ENCODE measurements around the gene SETD1A. TPM values are rescaled to one million over a fixed set of nuclear protein-coding genes. Genes with fewer than 3 reads are reported as not detected.
"Not testable (repeated sequence)": the region's sequence is repeated elsewhere in the genome, so short reads cannot be mapped to it uniquely, and the experiment has no call there.

Gene SETD1A
- total RNA-seq, 2 donors from 2014 or later = 31.3 to 45.5 TPM

DNA sequence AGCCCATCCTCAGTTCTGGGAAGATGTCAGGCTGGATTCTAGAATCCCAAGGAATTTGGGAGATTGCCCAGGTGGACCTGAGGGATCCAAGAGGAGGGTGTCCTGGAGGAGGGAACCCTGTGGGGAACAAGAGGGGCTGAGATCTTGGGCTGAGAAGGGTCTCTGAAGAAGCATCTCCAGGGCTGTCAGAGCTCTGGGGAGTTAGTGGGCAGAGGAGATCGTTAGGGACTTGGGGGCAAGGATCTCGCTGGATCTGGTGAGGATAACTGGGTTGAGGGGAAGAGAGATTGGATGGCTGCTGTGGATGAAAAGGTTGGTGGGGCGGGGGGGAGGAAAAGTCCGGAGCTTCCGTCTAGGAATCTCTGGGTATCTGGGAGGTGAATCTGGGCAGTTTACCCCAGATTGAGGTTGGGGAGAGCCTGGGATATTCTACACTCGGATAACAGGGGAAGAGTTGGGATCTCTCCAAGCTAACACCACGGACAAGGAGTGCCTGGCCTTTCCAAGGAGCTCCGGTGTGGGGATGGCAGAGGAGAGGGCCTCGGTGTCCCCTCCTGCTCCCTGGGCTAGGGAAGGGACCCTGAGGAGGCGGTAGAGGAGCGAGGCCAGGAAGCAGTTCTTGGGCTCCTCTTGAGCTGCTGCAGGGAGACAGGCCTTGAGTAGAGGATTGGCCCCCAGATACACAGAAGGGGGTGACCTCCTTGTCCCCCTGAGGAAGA is 32.5 kb upstream of the SETD1A start:
- Mint-ChIP-seq H3K36me3 (ENCODE audit: low read depth) (no peaks in the 10 kb centered on the region), H3K27ac (peak overlapping the region; percentile 54), H3K4me1 (peaks cover 29% of the 10 kb centered on the region), H3K4me3 (peak overlapping the region; percentile 83), H3K27me3 (no peaks in the 10 kb centered on the region)
- no peak for DNase-seq
- H3K9me3 ChIP-seq (ENCODE audit: control insufficient read depth, low read length, poor library complexity, severe bottlenecking) = no peaks in the 10 kb centered on the region
- ATAC-seq = no peak

- no peaks in the 10 kb centered on the region for H3K27me3 Mint-ChIP-seq
- ATAC-seq (no peak), DNase-seq (no peak)
- H3K4me3 Mint-ChIP-seq = peak overlapping the region; percentile 28
- no peaks in the 10 kb centered on the region for H3K9me3 ChIP-seq (ENCODE audit: control insufficient read depth, low read length, poor library complexity, severe bottlenecking)
- H3K36me3 Mint-ChIP-seq (ENCODE audit: low read depth) = no peaks in the 10 kb centered on the region
- H3K27ac Mint-ChIP-seq = peak overlapping the region; percentile 83
- H3K4me1 Mint-ChIP-seq = peaks cover 29% of the 10 kb centered on the region
Measured at GRCh38 chr16:30925632-30925987, 31.9 kb upstream of the SETD1A start.

GRCh38 chr16:30925995-30926811 is 31.4 kb upstream of the SETD1A start:
- H3K9me3 ChIP-seq (ENCODE audit: control insufficient read depth, low read length, poor library complexity, severe bottlenecking) = no peaks in the 10 kb centered on the region
- Mint-ChIP-seq H3K27me3 (no peaks in the 10 kb centered on the region), H3K4me3 (peak overlapping the region; percentile 53), H3K27ac (peak overlapping the region; percentile 83), H3K36me3 (ENCODE audit: low read depth) (peaks cover 2% of the 10 kb centered on the region), H3K4me1 (peaks cover 32% of the 10 kb centered on the region)
- no peak for DNase-seq
- no peak for ATAC-seq

- Mint-ChIP-seq H3K36me3 (ENCODE audit: low read depth) (peaks cover 2% of the 10 kb centered on the region), H3K27ac (no peak overlapping the region), H3K27me3 (no peaks in the 10 kb centered on the region)
Measured at GRCh38 chr16:30926937-30927788, 30.4 kb upstream of the SETD1A start.

DNA sequence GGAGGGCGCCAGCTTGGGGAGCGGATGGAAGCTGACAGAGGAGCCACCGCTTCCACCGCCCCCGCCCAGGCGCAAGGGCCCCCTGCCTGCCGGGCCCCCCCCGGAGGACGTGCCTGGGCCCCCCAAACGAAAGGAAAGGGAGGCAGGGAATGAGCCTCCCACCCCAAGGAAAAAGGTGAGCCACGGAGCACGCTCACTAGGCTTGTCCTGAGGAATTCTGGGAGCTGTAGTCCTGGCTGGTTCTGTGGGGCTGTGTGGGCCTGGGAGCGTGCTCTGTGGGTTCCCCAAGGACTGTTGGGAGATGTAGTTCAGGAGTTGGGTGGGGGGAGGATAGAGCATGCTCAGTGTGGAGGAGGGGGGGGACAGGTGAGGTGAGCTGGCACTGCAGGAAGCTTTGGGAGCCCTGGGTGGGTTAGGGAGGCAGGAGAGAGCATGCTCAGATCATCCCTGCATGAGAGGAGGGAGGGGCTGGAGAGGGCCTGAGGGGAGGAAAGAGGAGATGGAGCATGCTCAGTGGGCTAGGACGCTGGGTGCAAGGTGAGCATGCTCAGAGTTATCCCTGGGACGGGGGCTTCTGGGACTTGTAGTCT is 29.7 kb upstream of the SETD1A start:
- H3K27me3 Mint-ChIP-seq = no peaks in the 10 kb centered on the region
- DNase-seq (no peak), ATAC-seq (peak; percentile 7)
- no peak overlapping the region for H3K4me3 Mint-ChIP-seq
- peaks cover 25% of the 10 kb centered on the region for H3K4me1 Mint-ChIP-seq
- no peak overlapping the region for H3K27ac Mint-ChIP-seq
- no peaks in the 10 kb centered on the region for H3K9me3 ChIP-seq (ENCODE audit: control insufficient read depth, low read length, poor library complexity, severe bottlenecking)
- peaks cover 2% of the 10 kb centered on the region for H3K36me3 Mint-ChIP-seq (ENCODE audit: low read depth)

More at GRCh38 chr16:30926937-30927788, 30.4 kb upstream of the SETD1A start:
- ATAC-seq (no peak), DNase-seq (no peak)
- no peaks in the 10 kb centered on the region for H3K9me3 ChIP-seq (ENCODE audit: control insufficient read depth, low read length, poor library complexity, severe bottlenecking)
- no peak overlapping the region for H3K4me3 Mint-ChIP-seq
- H3K4me1 Mint-ChIP-seq = peaks cover 26% of the 10 kb centered on the region

GRCh38 chr16:30928390-30928789 is 29.2 kb upstream of the SETD1A start:
- DNase-seq = no peak
- Mint-ChIP-seq H3K36me3 (ENCODE audit: low read depth) (peaks cover 2% of the 10 kb centered on the region), H3K27me3 (no peaks in the 10 kb centered on the region), H3K4me3 (no peak overlapping the region), H3K4me1 (peaks cover 23% of the 10 kb centered on the region), H3K27ac (no peak overlapping the region)
- H3K9me3 ChIP-seq (ENCODE audit: control insufficient read depth, low read length, poor library complexity, severe bottlenecking) = no peaks in the 10 kb centered on the region
- no peak for ATAC-seq

- Mint-ChIP-seq H3K4me3 (no peak overlapping the region), H3K36me3 (ENCODE audit: low read depth) (peaks cover 2% of the 10 kb centered on the region), H3K4me1 (peaks cover 23% of the 10 kb centered on the region), H3K27ac (no peak overlapping the region), H3K27me3 (no peaks in the 10 kb centered on the region)
- DNase-seq (no peak), ATAC-seq (no peak)
- H3K9me3 ChIP-seq (ENCODE audit: control insufficient read depth, low read length, poor library complexity, severe bottlenecking) = no peaks in the 10 kb centered on the region
Measured at GRCh38 chr16:30929167-30929566, 28.4 kb upstream of the SETD1A start.

DNA sequence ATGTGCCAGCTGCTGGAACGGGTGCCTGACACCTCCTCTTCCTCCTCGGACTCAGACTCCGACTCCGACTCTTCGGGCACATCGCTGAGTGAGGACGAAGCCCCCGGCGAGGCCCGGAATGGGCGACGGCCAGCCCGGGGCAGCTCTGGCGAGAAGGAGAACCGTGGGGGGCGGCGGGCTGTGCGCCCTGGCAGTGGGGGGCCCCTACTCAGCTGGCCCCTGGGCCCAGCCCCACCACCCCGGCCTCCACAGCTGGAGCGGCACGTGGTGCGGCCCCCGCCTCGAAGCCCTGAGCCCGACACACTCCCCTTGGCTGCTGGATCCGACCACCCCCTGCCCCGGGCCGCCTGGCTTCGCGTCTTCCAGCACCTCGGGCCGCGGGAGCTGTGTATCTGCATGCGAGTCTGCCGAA is 27.4 kb upstream of the SETD1A start:
- Mint-ChIP-seq H3K27ac (no peak overlapping the region), H3K36me3 (ENCODE audit: low read depth) (peaks cover 3% of the 10 kb centered on the region), H3K27me3 (no peaks in the 10 kb centered on the region), H3K4me3 (no peak overlapping the region), H3K4me1 (peaks cover 23% of the 10 kb centered on the region)
- no peak for ATAC-seq
- no peaks in the 10 kb centered on the region for H3K9me3 ChIP-seq (ENCODE audit: control insufficient read depth, low read length, poor library complexity, severe bottlenecking)
- no peak for DNase-seq

DNA sequence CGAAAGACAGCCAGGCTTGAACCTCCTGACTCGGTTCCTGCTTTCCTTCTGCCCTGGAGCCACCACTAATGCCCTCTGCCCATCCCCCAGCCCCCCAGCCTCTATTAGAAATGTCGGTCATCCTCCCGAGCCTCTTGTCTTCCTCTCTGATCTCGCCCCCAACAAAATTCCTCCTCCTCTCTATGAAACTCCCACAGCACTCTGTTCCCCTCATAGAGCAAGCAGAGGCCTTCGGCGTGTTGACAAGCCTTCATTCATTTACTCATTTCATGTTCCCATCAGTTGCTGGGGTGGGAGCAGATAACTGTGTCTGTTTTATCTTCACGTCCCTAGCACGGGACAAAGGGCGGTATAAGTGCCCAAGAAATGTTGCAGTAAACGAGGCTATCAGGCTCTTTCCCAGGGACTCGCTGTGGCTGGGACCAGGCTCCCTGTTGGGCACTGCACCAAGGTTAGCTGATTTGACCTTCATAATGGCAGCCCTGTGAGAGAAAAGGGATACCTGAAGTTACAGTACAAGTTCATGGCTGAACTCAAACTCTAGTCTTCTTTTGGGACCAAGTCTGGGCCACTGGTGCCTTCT is 26.4 kb upstream of the SETD1A start:
- Mint-ChIP-seq H3K27me3 (no peaks in the 10 kb centered on the region), H3K4me3 (no peak overlapping the region), H3K36me3 (ENCODE audit: low read depth) (peaks cover 4% of the 10 kb centered on the region), H3K4me1 (peaks cover 25% of the 10 kb centered on the region), H3K27ac (no peak overlapping the region)
- no peaks in the 10 kb centered on the region for H3K9me3 ChIP-seq (ENCODE audit: control insufficient read depth, low read length, poor library complexity, severe bottlenecking)
- DNase-seq (no peak), ATAC-seq (no peak)

DNA sequence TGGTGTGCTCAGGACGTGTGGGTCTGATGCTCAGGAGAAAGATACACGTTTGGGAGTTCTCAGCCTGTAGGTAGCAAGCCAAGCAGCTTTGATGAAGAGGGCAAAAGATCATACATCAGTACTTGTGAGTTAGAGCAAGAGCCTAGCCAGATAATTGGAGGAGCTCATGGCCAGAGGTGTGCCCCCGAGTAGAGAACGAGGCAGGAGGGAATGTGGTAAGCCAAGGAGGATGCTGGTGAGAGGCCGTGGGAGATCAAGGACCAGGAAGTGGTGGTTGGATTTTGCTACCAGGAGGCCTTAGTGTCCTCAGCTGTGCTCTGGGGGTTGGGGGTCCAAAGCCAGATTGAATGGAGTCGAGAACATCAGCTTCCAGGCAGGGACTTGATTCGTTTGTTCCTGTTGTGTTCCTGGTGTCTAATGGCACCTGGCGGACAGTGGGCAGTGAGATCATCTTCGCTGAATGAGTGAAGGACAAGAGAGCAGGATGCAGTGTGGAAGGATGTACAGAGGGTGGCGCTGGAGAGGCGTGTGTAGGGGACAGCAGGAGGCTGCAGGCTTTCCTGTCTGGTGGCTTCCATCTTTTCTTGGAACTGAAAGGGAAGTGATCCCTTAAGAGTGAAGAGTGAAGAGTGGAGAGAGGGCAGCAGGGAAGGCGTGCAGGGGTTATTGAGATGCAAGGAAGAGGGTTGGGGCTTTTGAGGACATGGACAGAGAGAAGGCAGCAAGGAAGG is 22.6 kb upstream of the SETD1A start:
- no peak for DNase-seq
- peak overlapping the region; percentile 86 for H3K27ac Mint-ChIP-seq
- peaks cover 28% of the 10 kb centered on the region for H3K4me1 Mint-ChIP-seq

GRCh38 chr16:30937692-30938091 is 19.9 kb upstream of the SETD1A start:
- H3K27me3 Mint-ChIP-seq = no peaks in the 10 kb centered on the region

More for the DNA sequence above, 22.6 kb upstream of the SETD1A start:
- no peaks in the 10 kb centered on the region for H3K9me3 ChIP-seq (ENCODE audit: control insufficient read depth, low read length, poor library complexity, severe bottlenecking)
- Mint-ChIP-seq H3K27me3 (no peaks in the 10 kb centered on the region), H3K36me3 (ENCODE audit: low read depth) (peaks cover 4% of the 10 kb centered on the region), H3K4me3 (no peak overlapping the region)
- peak; percentile 65 for ATAC-seq

GRCh38 chr16:30939571-30939970 is 18.0 kb upstream of the SETD1A start:
- not testable (repeated sequence) for H3K27me3 Mint-ChIP-seq; H3K27ac Mint-ChIP-seq; DNase-seq; H3K9me3 ChIP-seq (ENCODE audit: control insufficient read depth, low read length, poor library complexity, severe bottlenecking); H3K4me3 Mint-ChIP-seq; ATAC-seq; H3K36me3 Mint-ChIP-seq (ENCODE audit: low read depth)
- H3K4me1 Mint-ChIP-seq = peaks cover 31% of the 10 kb centered on the region

More at GRCh38 chr16:30937692-30938091, 19.9 kb upstream of the SETD1A start:
- ATAC-seq (no peak), DNase-seq (no peak)
- H3K27ac Mint-ChIP-seq = peak overlapping the region; percentile 16
- peaks cover 2% of the 10 kb centered on the region for H3K36me3 Mint-ChIP-seq (ENCODE audit: low read depth)
- H3K4me1 Mint-ChIP-seq = peaks cover 30% of the 10 kb centered on the region
- no peak overlapping the region for H3K4me3 Mint-ChIP-seq
- no peaks in the 10 kb centered on the region for H3K9me3 ChIP-seq (ENCODE audit: control insufficient read depth, low read length, poor library complexity, severe bottlenecking)

Data from T-helper 17 cell (primary cell).